IMR-90 (cell line): ENCODE results near the gene STARD4. TPM values are rescaled to one million over a fixed set of nuclear protein-coding genes. Genes with fewer than 3 reads are reported as not detected.
A peak's percentile ranks its signal among the peaks of the same experiment; 100 is the strongest.

ENCODE experiments used
- ATAC-seq: fragments of 200-7000 bp; cut with Tn5 transposase; 2 replicates; pipeline ENCODE4 v1.9.1; 2020; ENCODE audit warnings: low read depth, mild to moderate bottlenecking, moderate library complexity
- BruUV-seq: library from RNA; stranded (reverse); fragments of 400-500 nt; replicated peaks from 2 replicates; lab custom pipeline; 2021; lab: Mats Ljungman, UMichigan
- CTCF ChIA-PET: fragments of 300-600 bp; formaldehyde crosslinking; extraction: SDS; loops from one replicate; lab custom pipeline; 2021; ENCODE audit warnings: antibody characterized with exemption; lab: Yijun Ruan, JAX
- POLR2A ChIA-PET: fragments of 300-600 bp; sonication (Branson Sonifier 250); formaldehyde crosslinking; loops from one replicate; lab custom pipeline; 2022; ENCODE audit warnings: antibody characterized with exemption; ENCODE audit not compliant: unreplicated experiment; lab: Charles Lee
- DNase-seq: peaks from one replicate; pipeline ENCODE4 v3.0.0; 2013
- H2AFZ ChIP-seq: replicated peaks from 2 replicates; pipeline ENCODE3; 2013; ENCODE audit warnings: low read length, mild to moderate bottlenecking; ENCODE audit not compliant: poor library complexity
- H2AK5ac ChIP-seq: 2 replicates; pipeline ENCODE4 v1.6.1; 2013; ENCODE audit warnings: low read depth, low read length, inconsistent platforms
- H2AK9ac ChIP-seq: replicated peaks from 2 replicates; pipeline ENCODE3; 2013; ENCODE audit warnings: mild to moderate bottlenecking, low read depth, low read length, moderate library complexity; ENCODE audit not compliant: poor library complexity
- H2BK120ac ChIP-seq: 2 replicates; pipeline ENCODE4 v1.6.1; 2013; ENCODE audit warnings: low read depth, low read length, inconsistent platforms
- H2BK15ac ChIP-seq: 3 replicates; pipeline ENCODE4 v1.6.1; 2013; ENCODE audit warnings: low read depth, low read length, inconsistent platforms
- H2BK20ac ChIP-seq: 2 replicates; pipeline ENCODE4 v1.6.1; 2013; ENCODE audit warnings: low read depth, mild to moderate bottlenecking, inconsistent platforms, low read length, moderate library complexity
- H2BK5ac ChIP-seq: 2 replicates; pipeline ENCODE4 v1.6.1; 2013; ENCODE audit warnings: mild to moderate bottlenecking, low read depth, low read length, inconsistent platforms; ENCODE audit not compliant: poor library complexity, severe bottlenecking
- H3K14ac ChIP-seq: replicated peaks from 2 replicates; pipeline ENCODE4 v1.6.1; 2013; ENCODE audit warnings: low read depth, low read length, inconsistent platforms
- H3K18ac ChIP-seq: 2 replicates; pipeline ENCODE4 v1.6.1; 2013; ENCODE audit warnings: low read depth, low read length, control low read depth
- H3K23ac ChIP-seq: 2 replicates; pipeline ENCODE4 v1.6.1; 2013; ENCODE audit warnings: low read depth, low read length, inconsistent platforms
- H3K27ac ChIP-seq: 2 replicates; pipeline ENCODE4 v1.5.1; 2013; ENCODE audit warnings: mild to moderate bottlenecking, control low read depth, low read length; ENCODE audit not compliant: insufficient read depth
- H3K27me3 ChIP-seq: 2 replicates; pipeline ENCODE4 v1.6.1; 2013; ENCODE audit warnings: low read length; ENCODE audit not compliant: control insufficient read depth, insufficient read depth
- H3K36me3 ChIP-seq: 2 replicates; pipeline ENCODE4 v1.6.1; 2013; ENCODE audit warnings: low read length, mixed read lengths; ENCODE audit not compliant: control insufficient read depth, insufficient read depth
- H3K4ac ChIP-seq: 2 replicates; pipeline ENCODE4 v1.6.1; 2013; ENCODE audit warnings: low read depth, low read length, inconsistent platforms
- H3K4me1 ChIP-seq: 2 replicates; pipeline ENCODE4 v1.6.1; 2013; ENCODE audit warnings: low read length, mixed read lengths; ENCODE audit not compliant: control insufficient read depth, insufficient read depth
- H3K4me2 ChIP-seq: 2 replicates; pipeline ENCODE4 v1.6.1; 2013; ENCODE audit warnings: low read depth, mild to moderate bottlenecking, control low read depth, low read length, moderate library complexity
- H3K4me3 ChIP-seq: 2 replicates; pipeline ENCODE4 v1.5.1; 2013; ENCODE audit warnings: low read depth, mild to moderate bottlenecking, control low read depth, low read length, moderate library complexity; ENCODE audit not compliant: insufficient read depth
- H3K56ac ChIP-seq: 2 replicates; pipeline ENCODE4 v1.6.1; 2013; ENCODE audit warnings: low read length, inconsistent platforms; ENCODE audit not compliant: insufficient read depth; ENCODE audit errors: extremely low read depth
- H3K79me1 ChIP-seq, 2 experiments: 2 replicates each; pipeline ENCODE4 v1.6.1; 2013; ENCODE audit warnings: low read length in 2 of 2, inconsistent platforms in 1 of 2, low read depth in 1 of 2
- H3K9ac ChIP-seq: 2 replicates; pipeline ENCODE4 v1.6.1; 2013; ENCODE audit warnings: low read depth, low read length, control low read depth
- H3K9me1 ChIP-seq: 2 replicates; pipeline ENCODE4 v1.6.1; 2013; ENCODE audit warnings: low read length, inconsistent platforms; ENCODE audit not compliant: insufficient read depth
- H3K9me3 ChIP-seq: 2 replicates; pipeline ENCODE4 v1.6.1; 2013; ENCODE audit warnings: low read length; ENCODE audit not compliant: control insufficient read depth, insufficient read depth
- H4K20me1 ChIP-seq: 2 replicates; pipeline ENCODE4 v1.6.1; 2013; ENCODE audit warnings: low read length, inconsistent platforms; ENCODE audit not compliant: insufficient read depth
- H4K5ac ChIP-seq: 2 replicates; pipeline ENCODE4 v1.6.1; 2013; ENCODE audit warnings: mild to moderate bottlenecking, low read depth, low read length, control low read depth
- H4K8ac ChIP-seq, 2 experiments: 2 replicates each; pipeline ENCODE4 v1.6.1; 2013; ENCODE audit warnings: low read depth in 2 of 2, low read length in 2 of 2, control low read depth in 1 of 2, inconsistent platforms in 1 of 2
- H4K91ac ChIP-seq: 2 replicates; pipeline ENCODE4 v1.6.1; 2013; ENCODE audit warnings: low read depth, low read length, inconsistent platforms; ENCODE audit not compliant: insufficient read depth
- BHLHE40 ChIP-seq: fragments of 150-350 bp; IDR thresholded peaks from 2 replicates; pipeline ENCODE4 v1.6.1; 2016; ENCODE audit warnings: mild to moderate bottlenecking, low read depth, low read length
- CEBPB ChIP-seq: IDR thresholded peaks from 2 replicates; pipeline ENCODE4 v1.6.1; 2012; ENCODE audit warnings: low read depth, low read length, improper control_type of control experiment
- CHD1 ChIP-seq: IDR thresholded peaks from 2 replicates; pipeline ENCODE4 v1.6.1; 2012; ENCODE audit warnings: low read depth, low read length, improper control_type of control experiment
- CTCF ChIP-seq: conservative IDR thresholded peaks from 2 replicates; pipeline ENCODE4 v1.5.1; 2012; ENCODE audit warnings: mild to moderate bottlenecking, low read depth, low read length, improper control_type of control experiment
- ELK1 ChIP-seq: fragments of 150-350 bp; IDR thresholded peaks from 2 replicates; pipeline ENCODE4 v1.6.1; 2016; ENCODE audit warnings: low read depth, mild to moderate bottlenecking, low read length, moderate library complexity, borderline replicate concordance
- FOS ChIP-seq: fragments of 150-350 bp; IDR thresholded peaks from 2 replicates; pipeline ENCODE4 v1.6.1; 2016; ENCODE audit warnings: low read depth, low read length
- MAFK ChIP-seq: IDR thresholded peaks from 2 replicates; pipeline ENCODE4 v1.6.1; 2012; ENCODE audit warnings: low read depth, low read length, improper control_type of control experiment
- MAZ ChIP-seq: IDR thresholded peaks from 2 replicates; pipeline ENCODE4 v1.6.1; 2012; ENCODE audit warnings: low read depth, mild to moderate bottlenecking, low read length, improper control_type of control experiment, moderate library complexity, borderline replicate concordance
- MXI1 ChIP-seq: IDR thresholded peaks from 2 replicates; pipeline ENCODE4 v1.6.1; 2012; ENCODE audit warnings: low read depth, mild to moderate bottlenecking, low read length, moderate library complexity, borderline replicate concordance
- NFE2L2 ChIP-seq: fragments of 150-350 bp; IDR thresholded peaks from 2 replicates; pipeline ENCODE4 v1.6.1; 2016; ENCODE audit warnings: low read depth, mild to moderate bottlenecking, low read length
- POLR2A ChIP-seq: IDR thresholded peaks from 2 replicates; pipeline ENCODE4 v1.6.1; 2012; ENCODE audit warnings: mild to moderate bottlenecking, low read depth, low read length
- RAD21 ChIP-seq: IDR thresholded peaks from 2 replicates; pipeline ENCODE4 v1.6.1; 2012; ENCODE audit warnings: low read length, improper control_type of control experiment
- RCOR1 ChIP-seq: IDR thresholded peaks from 2 replicates; pipeline ENCODE4 v1.6.1; 2012; ENCODE audit warnings: mild to moderate bottlenecking, low read length, improper control_type of control experiment; ENCODE audit not compliant: insufficient replicate concordance
- RFX5 ChIP-seq: IDR thresholded peaks from 2 replicates; pipeline ENCODE4 v1.8.0; 2012; ENCODE audit warnings: low read depth, mild to moderate bottlenecking, low read length, moderate library complexity
- SMC3 ChIP-seq: fragments of 150-350 bp; IDR thresholded peaks from 2 replicates; pipeline ENCODE4 v1.6.1; 2016; ENCODE audit warnings: low read depth, mild to moderate bottlenecking, antibody characterized with exemption, low read length, moderate library complexity
- USF2 ChIP-seq: fragments of 150-350 bp; IDR thresholded peaks from 2 replicates; pipeline ENCODE4 v1.6.1; 2017; ENCODE audit warnings: mild to moderate bottlenecking, antibody characterized with exemption, low read length, low read depth
- WGBS, 2 experiments: methylation state at CpG; one replicate each; pipeline versions ENCODE4 v1.1.5 to v1.1.7; 2013; ENCODE audit warnings: missing lambda C conversion rate in 2 of 2; ENCODE audit not compliant: insufficient read length in 1 of 2; ENCODE audit errors: extremely low coverage in 2 of 2; 5-methylcytosine and 5-hydroxymethylcytosine counted together
- dilution Hi-C: fragments of 300-500 bp; cut with HindIII; formaldehyde crosslinking; loops from one replicate; pipeline ENCODE4 v1.14.3; 2018; ENCODE audit warnings: low sequenced_read_pairs; ENCODE audit not compliant: unreplicated experiment
- in situ Hi-C: fragments of 300-500 bp; cut with MboI; formaldehyde crosslinking; loops from 3 replicates; pipeline ENCODE4 v1.14.3; 2019; ENCODE audit warnings: low sequenced_read_pairs, inconsistent platforms, mixed read lengths
- intact Hi-C: fragments of 100-400 bp; cut with micrococcal nuclease; formaldehyde crosslinking; loops from 2 replicates; pipeline ENCODE4 v1.10.0; 2022
- polyA plus RNA-seq, 3 experiments: library from polyadenylated mRNA; depleted of rRNA; stranded (reverse); fragments of >200 nt; gene quantifications; 2 replicates each; pipeline ENCODE4 v1.2.3, GENCODE V29; 2012; ENCODE audit warnings: low replicate concordance in 1 of 3
- total RNA-seq: library from RNA; depleted of rRNA; stranded (reverse); fragments of >200 nt; gene quantifications from 2 replicates; pipeline ENCODE4 v1.2.3, GENCODE V29; 2012

The STARD4 gene
- total and polyA plus RNA-seq, 2 of the 4 experiments (the other 2 are of a cell fraction), result 21.5 to 30.3 TPM

- no peak overlapping the region for H2AK9ac ChIP-seq
- H3K4ac ChIP-seq, result peak overlapping the region; percentile 86
- peaks cover 4% of the 10 kb centered on the region; the same call in 1 of the 2 replicates for H3K36me3 ChIP-seq
- BruUV-seq, result no TSS peak
- no peaks in the 10 kb centered on the region for H3K27me3 ChIP-seq
- no peaks in the 10 kb centered on the region for H3K9me1 ChIP-seq
- no peaks in the 10 kb centered on the region for H4K20me1 ChIP-seq
- H2BK15ac ChIP-seq, result no peak overlapping the region
- no peaks in the 10 kb centered on the region for H3K79me1 ChIP-seq
- H3K9me3 ChIP-seq, result no peaks in the 10 kb centered on the region
- no peak for ATAC-seq
- H3K14ac ChIP-seq, result peak overlapping the region; percentile 95
- no peak overlapping the region for H3K9ac ChIP-seq
- dilution Hi-C loops (no loop called here), intact Hi-C loops (no loop called here), in situ Hi-C loops (no loop called here)
- ChIA-PET POLR2A (no interaction called here), CTCF (no interaction called here)
- H4K8ac ChIP-seq, result peak overlapping the region; percentile 80 to 83; a peak in 3 of 4 replicates
- H2BK5ac ChIP-seq, result peak overlapping the region; percentile 79
- peak overlapping the region; percentile 89 for H2BK20ac ChIP-seq
- H2BK120ac ChIP-seq, result peak overlapping the region; percentile 96
- peak overlapping the region; percentile 98 for H3K18ac ChIP-seq
- no peak for TF ChIP-seq CHD1
- no peak for TF ChIP-seq SMC3
- TF ChIP-seq CTCF, result no peak
- TF ChIP-seq RAD21, result no peak
- no peak for TF ChIP-seq POLR2A
- no peak for TF ChIP-seq RCOR1
- no peak for TF ChIP-seq CEBPB
- no peak for TF ChIP-seq MAFK
- no peak for TF ChIP-seq MAZ
- no peak for TF ChIP-seq BHLHE40
- TF ChIP-seq MXI1, result no peak
- TF ChIP-seq RFX5, result no peak
- no peak for TF ChIP-seq FOS
- TF ChIP-seq USF2, result no peak
- no peak for TF ChIP-seq ELK1
- TF ChIP-seq NFE2L2, result no peak
- no peaks in the 10 kb centered on the region for H3K4me1 ChIP-seq
- no peak overlapping the region for H3K56ac ChIP-seq
- H3K4me3 ChIP-seq, result no peak overlapping the region
- peak overlapping the region; percentile 97 for H4K5ac ChIP-seq
- H3K4me2 ChIP-seq, result no peak overlapping the region
- H3K27ac ChIP-seq, result peak overlapping the region; percentile 37; the same call in 1 of the 2 replicates
- WGBS, 2 experiments, result no CpG with 5 or more reads among the region's 2 CpGs
- H3K23ac ChIP-seq, result peak overlapping the region; percentile 54; the same call in 1 of the 2 replicates
- H2AK5ac ChIP-seq, result no peak overlapping the region
- peak overlapping the region; percentile 91 for H4K91ac ChIP-seq
- no peak overlapping the region for H2AFZ ChIP-seq
- DNase-seq, result peak; percentile 23
These were observed 17.9 kb downstream of the STARD4 start for GRCh38 chr5:111494355-111494999.
